Vagina (tissue), 2 donors: Measurements from ENCODE around the gene ERBB4.

Source experiments
- CTCF ChIP-seq, 3 experiments: fragments of 450-650 bp in 2 of 3; fragments of 200-600 bp in 1 of 3; sonication (generic) in 1 of 3; IDR thresholded peaks; one replicate each; pipeline ENCODE4 v1.5.1; 2017 to 2019; ENCODE audit warnings: antibody characterized with exemption in 3 of 3, mild to moderate bottlenecking in 2 of 3, moderate library complexity in 2 of 3
- POLR2A ChIP-seq, 2 donors: fragments of 450-650 bp; IDR thresholded peaks; one replicate each; pipeline ENCODE4 v1.6.1; 2017; ENCODE audit warnings: antibody characterized with exemption in 2 of 2, mild to moderate bottlenecking in 2 of 2, moderate library complexity in 2 of 2

- TF ChIP-seq POLR2A (IDR thresholded peaks at IDR 0.05) (no peak), CTCF (IDR thresholded peaks at IDR 0.05) (no peak)
Measured at GRCh38 chr2:212367431-212367830, 171.2 kb downstream of the ERBB4 start.
